Measurements from ENCODE around the gene CAMSAP1. TPM values are rescaled to one million over a fixed set of nuclear protein-coding genes. Genes with fewer than 3 reads are reported as not detected.
"Not testable (repeated sequence)": the region's sequence is repeated elsewhere in the genome, so short reads cannot be mapped to it uniquely, and the experiment has no call there.

CAMSAP1 gene
- total RNA-seq, 1 donor from 2014 or later, result 25.2 TPM

GRCh38 chr9:135902655-135903357, 4.5 kb downstream of the CAMSAP1 start:
- intact Hi-C loops (cut with micrococcal nuclease), result loop anchor here (10.0 kb wide), 1 partner anchor 642 kb away; the partner anchor contains the start of gene NOTCH1

- intact Hi-C loops (cut with micrococcal nuclease), result loop anchor here (10.0 kb wide), 1 partner anchor 643 kb away; the partner anchor contains the start of gene NOTCH1
These were observed 5.5 kb downstream of the CAMSAP1 start for GRCh38 chr9:135901826-135902225.

- intact Hi-C loops (cut with micrococcal nuclease), result loop anchor here (10.0 kb wide), 1 partner anchor 644 kb away; the partner anchor contains the start of gene NOTCH1
These were observed 6.2 kb downstream of the CAMSAP1 start for GRCh38 chr9:135901031-135901758.

- intact Hi-C loops (cut with micrococcal nuclease), result no loop called here
These were observed 8.5 kb downstream of the CAMSAP1 start for GRCh38 chr9:135898634-135899407.

- intact Hi-C loops (cut with micrococcal nuclease), result no loop called here
These were observed 10.7 kb downstream of the CAMSAP1 start for GRCh38 chr9:135896626-135897025.

GRCh38 chr9:135896205-135896604, 11.1 kb downstream of the CAMSAP1 start:
- intact Hi-C loops (cut with micrococcal nuclease), result no loop called here

DNA sequence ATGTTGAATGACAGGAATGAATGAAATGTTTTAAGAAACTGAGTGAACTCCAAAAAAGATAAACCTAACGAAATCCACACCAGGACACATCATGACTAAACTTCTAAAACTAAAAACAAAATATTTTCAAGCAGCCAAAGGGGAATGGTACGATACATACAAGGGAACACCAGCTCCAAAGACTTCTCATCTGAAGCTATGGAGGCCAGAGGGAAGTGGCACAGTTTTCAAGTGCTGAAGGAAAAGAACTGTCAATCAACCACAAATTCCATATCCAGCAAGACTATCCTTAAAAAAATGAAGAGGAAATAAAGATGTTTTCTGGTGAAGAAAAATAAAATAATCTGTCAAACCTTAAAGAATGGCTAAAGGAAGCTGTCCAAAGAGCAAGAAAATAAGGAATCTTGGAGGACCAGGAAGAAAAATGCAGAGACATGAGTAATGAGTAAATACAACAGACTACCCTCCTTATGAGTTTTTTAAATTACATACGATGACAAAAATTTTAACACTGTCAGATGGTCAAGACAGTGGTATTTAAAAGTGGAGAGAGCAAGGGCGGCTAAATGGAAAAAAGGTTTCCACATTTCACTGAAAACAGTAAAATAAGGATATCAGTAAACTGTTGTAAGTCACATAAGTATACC, 12.0 kb downstream of the CAMSAP1 start:
- intact Hi-C loops (cut with micrococcal nuclease), result no loop called here

GRCh38 chr9:135893104-135893503, 14.2 kb downstream of the CAMSAP1 start:
- intact Hi-C loops (cut with micrococcal nuclease), result no loop called here

DNA sequence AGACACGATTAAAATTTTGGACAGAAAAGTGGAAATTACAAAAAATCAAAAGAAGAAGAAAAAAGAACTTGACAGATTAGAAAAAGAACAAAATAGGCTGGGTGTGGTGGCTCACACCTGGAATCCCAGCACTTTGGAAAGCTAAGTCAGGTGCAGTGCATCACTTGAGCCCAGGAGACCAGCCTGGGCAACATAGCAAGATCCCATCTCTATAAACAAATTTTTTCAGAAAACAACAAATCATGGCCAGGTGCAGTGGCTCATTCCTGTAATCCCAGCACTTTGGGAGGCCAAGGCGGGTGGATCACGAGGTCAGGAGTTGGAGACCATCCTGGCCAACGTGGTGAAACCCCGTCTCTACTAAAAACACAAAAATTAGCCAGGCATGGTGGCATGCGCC, 15.0 kb downstream of the CAMSAP1 start:
- intact Hi-C loops (cut with micrococcal nuclease), result not testable (repeated sequence)

GRCh38 chr9:135891027-135891631, 16.2 kb downstream of the CAMSAP1 start:
- intact Hi-C loops (cut with micrococcal nuclease), result no loop called here

GRCh38 chr9:135890190-135891026, 16.9 kb downstream of the CAMSAP1 start:
- intact Hi-C loops (cut with micrococcal nuclease), result no loop called here

DNA sequence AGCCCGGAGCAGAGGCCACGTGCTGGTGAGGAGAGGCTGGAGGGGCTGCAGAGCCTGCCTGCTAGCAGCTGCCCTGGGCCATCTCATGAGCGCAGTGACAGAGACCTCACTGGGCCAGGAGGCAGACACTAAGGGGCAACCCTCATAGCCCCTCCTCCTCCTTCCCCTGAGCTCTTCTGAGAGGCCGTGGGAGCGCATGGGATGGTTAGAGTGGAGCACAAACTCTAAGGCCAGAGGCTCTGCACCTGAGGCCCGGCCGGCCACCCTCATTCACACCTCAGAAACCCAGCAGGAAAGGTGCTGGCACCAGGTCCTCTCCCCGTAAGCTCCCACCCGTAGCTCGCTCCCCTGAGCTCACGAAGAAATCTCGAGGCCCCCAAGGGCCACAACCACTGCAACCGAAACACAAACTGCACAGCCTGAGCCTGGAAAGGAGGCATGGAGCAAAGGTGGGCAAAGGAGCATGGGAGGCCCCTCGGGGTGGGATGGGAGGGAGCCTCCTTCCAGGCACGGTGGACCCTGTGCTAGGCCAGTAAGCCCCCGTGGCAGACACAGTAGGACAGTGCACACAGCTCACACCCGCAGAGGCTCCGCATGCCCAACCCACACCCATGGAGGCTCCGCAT, 17.7 kb downstream of the CAMSAP1 start:
- intact Hi-C loops (cut with micrococcal nuclease), result no loop called here

GRCh38 chr9:135888766-135889394, 18.5 kb downstream of the CAMSAP1 start:
- intact Hi-C loops (cut with micrococcal nuclease), result no loop called here

DNA sequence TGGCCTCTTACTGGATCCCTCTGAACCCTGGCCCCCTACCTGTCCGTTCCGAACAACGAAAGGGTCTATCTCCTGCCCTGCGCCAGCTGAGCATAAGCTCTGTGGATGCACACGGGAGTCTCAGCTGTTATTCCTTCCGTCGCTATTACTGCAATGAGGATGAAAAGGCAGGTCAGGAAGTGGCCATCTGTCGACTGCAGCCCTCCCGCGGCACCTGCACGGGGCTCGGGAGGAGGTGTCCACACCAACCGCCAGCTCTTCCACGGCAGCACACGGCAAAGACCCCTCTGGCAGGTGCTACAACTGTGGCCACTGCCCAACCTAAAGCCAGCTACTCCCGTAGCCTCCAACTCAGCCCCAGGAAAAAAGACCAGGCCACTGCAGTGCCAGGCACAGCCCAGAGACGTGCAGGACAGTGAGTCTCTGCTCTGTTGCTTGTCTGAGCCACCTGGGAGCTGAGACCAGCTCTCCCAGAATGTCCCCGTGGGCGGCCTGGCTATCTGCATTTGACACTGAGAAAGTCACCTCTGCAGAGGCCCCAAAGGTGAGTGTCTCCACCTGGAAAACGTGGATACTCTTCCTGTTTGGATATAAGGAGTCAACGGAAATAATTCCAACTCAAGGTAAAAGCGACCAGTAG, 19.1 kb downstream of the CAMSAP1 start:
- intact Hi-C loops (cut with micrococcal nuclease), result no loop called here

DNA sequence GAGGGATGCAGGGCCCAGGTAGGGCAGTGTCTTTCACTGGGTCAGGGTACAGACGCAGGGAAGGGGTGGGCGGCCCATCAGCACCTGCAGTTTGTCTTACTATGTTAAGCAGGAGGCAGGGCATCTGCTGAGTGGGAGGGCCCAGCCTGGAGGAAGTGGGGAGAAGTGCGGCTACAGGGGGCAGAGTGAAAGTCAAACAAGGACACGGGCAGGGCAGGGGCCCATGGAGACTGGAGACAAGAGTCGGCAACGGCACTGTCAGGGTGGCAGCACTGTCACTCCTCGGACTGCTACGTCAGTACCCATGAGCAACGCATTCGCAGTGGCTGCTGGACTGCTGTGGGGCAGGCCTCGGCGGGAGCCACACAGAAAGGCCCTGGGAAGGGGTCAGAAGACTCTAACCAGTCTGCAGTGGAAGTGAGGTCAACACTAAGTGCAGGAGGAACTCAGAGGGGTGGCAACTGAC, 19.7 kb downstream of the CAMSAP1 start:
- intact Hi-C loops (cut with micrococcal nuclease), result loop anchor here (1.0 kb wide), 1 partner anchor 20 kb away; the partner anchor contains the start of gene CAMSAP1

DNA sequence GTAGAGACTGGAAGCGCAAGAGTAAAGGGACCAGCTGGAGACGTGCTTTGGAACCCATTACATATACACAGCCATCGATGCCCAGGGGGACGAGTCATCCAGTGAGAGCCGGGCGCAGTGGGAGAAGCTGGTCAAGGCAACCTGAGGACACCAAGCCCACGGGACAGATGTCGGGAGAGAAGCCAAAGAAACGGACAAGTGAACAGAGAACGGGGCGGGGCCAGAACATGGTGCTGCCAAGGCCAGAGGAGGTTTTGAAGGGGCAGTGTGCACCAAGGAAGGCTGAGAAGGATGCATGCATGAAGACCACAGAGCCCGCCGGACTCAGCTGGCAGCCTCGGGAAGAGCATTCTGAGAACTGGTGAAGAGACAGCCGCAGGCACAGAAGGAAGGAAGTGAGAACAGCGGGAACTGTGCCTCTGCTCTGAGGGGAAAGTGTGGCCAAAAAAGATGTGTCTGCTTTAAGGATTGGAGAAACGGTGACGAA, 20.3 kb downstream of the CAMSAP1 start:
- intact Hi-C loops (cut with micrococcal nuclease), result loop anchor here (1.0 kb wide), 1 partner anchor 20 kb away; the partner anchor contains the start of gene CAMSAP1

DNA sequence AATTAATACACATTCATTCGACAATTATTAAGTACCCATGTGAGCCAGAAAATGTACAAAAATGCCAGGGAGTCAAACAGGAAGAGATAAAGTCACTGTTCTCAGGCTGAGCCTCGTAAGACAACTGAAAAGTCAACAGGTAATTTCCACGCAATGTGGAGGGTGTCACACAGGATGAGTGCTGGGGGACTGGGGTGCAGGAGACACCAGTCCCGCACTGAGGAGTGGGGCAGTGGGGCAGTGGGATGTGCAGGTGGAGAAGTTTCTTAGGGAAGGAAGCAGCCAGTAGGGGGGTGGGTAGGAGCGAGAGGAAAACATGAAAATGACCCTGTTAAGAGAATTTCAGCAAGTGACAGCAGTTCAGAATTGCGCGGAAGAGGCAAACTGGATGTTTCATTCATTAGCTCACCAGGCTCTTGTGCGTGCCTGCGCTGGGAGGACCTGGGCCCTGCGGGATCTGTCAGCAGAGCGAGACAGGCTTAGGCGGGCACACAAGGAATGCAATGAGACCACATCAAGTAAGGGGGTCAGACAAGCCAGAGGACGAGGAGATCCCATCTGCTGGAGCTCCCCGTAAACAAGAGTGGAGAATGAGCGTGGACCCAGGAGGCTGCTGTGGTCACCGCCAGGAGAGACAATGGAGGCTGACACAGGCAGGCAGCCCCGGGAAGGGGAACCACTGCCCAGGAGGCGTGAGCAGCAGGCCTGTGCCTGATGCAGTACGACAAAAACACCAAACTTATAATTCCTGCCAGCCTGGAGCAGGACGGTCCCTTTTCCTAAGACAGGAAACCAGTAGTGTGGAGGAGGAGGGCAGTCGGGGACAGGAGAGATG, 21.0 kb downstream of the CAMSAP1 start:
- intact Hi-C loops (cut with micrococcal nuclease), result no loop called here

Data from T-helper 1 cell treated with Interleukin-12 subunit alpha and Interleukin-12 subunit beta and Interleukin-4 antibody, amounts not matched to agents 30 ng/mL and 1 ng/mL, for 36 hours (primary cell).